Mesendoderm (in vitro differentiated cells): ENCODE measurements around the gene NTRK1.

ENCODE experiments used
- DNase-seq: peaks from one replicate; pipeline ENCODE4 v3.0.0; 2013
- H2AK5ac ChIP-seq: 2 replicates; pipeline ENCODE4 v1.6.1; 2013; ENCODE audit warnings: low read length, inconsistent platforms
- H2BK120ac ChIP-seq: 2 replicates; pipeline ENCODE4 v1.6.1; 2013; ENCODE audit warnings: low read depth, mild to moderate bottlenecking, low read length, moderate library complexity, mixed read lengths
- H2BK15ac ChIP-seq: replicated peaks from 2 replicates; pipeline ENCODE4 v1.6.1; 2013; ENCODE audit warnings: low read depth, mild to moderate bottlenecking, moderate library complexity
- H2BK5ac ChIP-seq: 2 replicates; pipeline ENCODE4 v1.6.1; 2013; ENCODE audit warnings: low read length, inconsistent platforms
- H3K18ac ChIP-seq: 2 replicates; pipeline ENCODE4 v1.6.1; 2013; ENCODE audit warnings: mild to moderate bottlenecking, low read length, mixed read lengths
- H3K23ac ChIP-seq: one replicate; pipeline ENCODE4 v1.6.1; 2013; ENCODE audit warnings: low read length
- H3K27ac ChIP-seq: 2 replicates; pipeline ENCODE4 v1.5.1; 2013; ENCODE audit warnings: low read depth, mild to moderate bottlenecking, inconsistent platforms, low read length, moderate library complexity
- H3K27me3 ChIP-seq: 2 replicates; pipeline ENCODE4 v1.6.1; 2013; ENCODE audit warnings: low read length, control low read depth, mild to moderate bottlenecking, inconsistent platforms; ENCODE audit not compliant: insufficient read depth, poor library complexity
- H3K36me3 ChIP-seq: 2 replicates; pipeline ENCODE4 v1.6.1; 2013; ENCODE audit warnings: low read length, inconsistent platforms; ENCODE audit not compliant: control insufficient read depth, insufficient read depth
- H3K4ac ChIP-seq: one replicate; pipeline ENCODE4 v1.6.1; 2013; ENCODE audit warnings: low read depth, mild to moderate bottlenecking, low read length, moderate library complexity
- H3K4me1 ChIP-seq: 2 replicates; pipeline ENCODE4 v1.6.1; 2013; ENCODE audit warnings: low read depth, low read length, inconsistent platforms; ENCODE audit not compliant: control insufficient read depth
- H3K4me2 ChIP-seq: 2 replicates; pipeline ENCODE4 v1.6.1; 2013; ENCODE audit warnings: low read length
- H3K4me3 ChIP-seq: 2 replicates; pipeline ENCODE4 v1.5.1; 2013; ENCODE audit warnings: mild to moderate bottlenecking, low read length
- H3K56ac ChIP-seq: one replicate; pipeline ENCODE4 v1.6.1; 2013; ENCODE audit warnings: low read length
- H3K79me1 ChIP-seq: 2 replicates; pipeline ENCODE4 v1.6.1; 2013; ENCODE audit warnings: low read length, inconsistent platforms
- H3K79me2 ChIP-seq: 2 replicates; pipeline ENCODE4 v1.6.1; 2013; ENCODE audit warnings: mild to moderate bottlenecking, low read length; ENCODE audit not compliant: control insufficient read depth, insufficient read depth
- H3K9ac ChIP-seq: 2 replicates; pipeline ENCODE4 v1.6.1; 2013; ENCODE audit warnings: low read length, inconsistent platforms
- H4K5ac ChIP-seq: one replicate; pipeline ENCODE4 v1.6.1; 2013; ENCODE audit warnings: low read length
- H4K8ac ChIP-seq: one replicate; pipeline ENCODE4 v1.6.1; 2013; ENCODE audit warnings: low read depth, mild to moderate bottlenecking, control low read depth, low read length, moderate library complexity
- WGBS: extraction: QIAGEN DNeasy Blood & Tissue Kit; methylation state at CpG from one replicate; pipeline ENCODE4 v1.1.7; 2013; ENCODE audit warnings: low lambda C conversion rate, missing lambda C conversion rate; ENCODE audit not compliant: insufficient coverage; ENCODE audit errors: extremely low coverage; 5-methylcytosine and 5-hydroxymethylcytosine counted together

The NTRK1 gene

DNA sequence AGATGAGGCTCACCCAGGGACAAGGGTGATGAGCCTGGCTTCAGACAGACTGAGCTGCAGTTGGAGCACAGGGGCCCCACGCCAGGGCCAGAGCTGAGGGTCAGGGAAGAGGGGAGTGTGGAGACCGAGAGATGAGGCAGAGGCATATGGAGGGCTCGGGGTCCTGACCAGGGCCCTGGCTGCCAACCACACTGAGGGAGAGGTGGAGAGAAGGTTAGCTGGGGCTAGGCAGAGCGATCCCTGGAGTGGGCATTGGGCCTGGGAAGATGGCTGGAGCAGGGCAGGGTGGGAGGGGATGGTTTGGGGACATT lies 40.9 kb downstream of the NTRK1 start:
- no CpG with 5 or more reads among the region's 4 CpGs for whole genome bisulfite sequencing
- no peak overlapping the region for H2BK5ac ChIP-seq
- no peak for DNase-seq
- H3K27me3 ChIP-seq: no peaks in the 10 kb centered on the region
- no peak overlapping the region for H4K8ac ChIP-seq
- H2BK120ac ChIP-seq: no peak overlapping the region
- H3K4me3 ChIP-seq: no peak overlapping the region
- H3K27ac ChIP-seq: no peak overlapping the region
- no peak overlapping the region for H3K18ac ChIP-seq
- no peaks in the 10 kb centered on the region for H3K36me3 ChIP-seq
- no peak overlapping the region for H2AK5ac ChIP-seq
- no peak overlapping the region for H3K4me2 ChIP-seq
- H3K56ac ChIP-seq: peak overlapping the region; percentile 5
- H3K4me1 ChIP-seq: no peaks in the 10 kb centered on the region
- H3K79me1 ChIP-seq: no peaks in the 10 kb centered on the region
- H3K4ac ChIP-seq: no peak overlapping the region
- no peak overlapping the region for H4K5ac ChIP-seq
- H3K79me2 ChIP-seq: no peaks in the 10 kb centered on the region
- no peak overlapping the region for H3K9ac ChIP-seq
- no peak overlapping the region for H3K23ac ChIP-seq
- H2BK15ac ChIP-seq: no peak overlapping the region

DNA sequence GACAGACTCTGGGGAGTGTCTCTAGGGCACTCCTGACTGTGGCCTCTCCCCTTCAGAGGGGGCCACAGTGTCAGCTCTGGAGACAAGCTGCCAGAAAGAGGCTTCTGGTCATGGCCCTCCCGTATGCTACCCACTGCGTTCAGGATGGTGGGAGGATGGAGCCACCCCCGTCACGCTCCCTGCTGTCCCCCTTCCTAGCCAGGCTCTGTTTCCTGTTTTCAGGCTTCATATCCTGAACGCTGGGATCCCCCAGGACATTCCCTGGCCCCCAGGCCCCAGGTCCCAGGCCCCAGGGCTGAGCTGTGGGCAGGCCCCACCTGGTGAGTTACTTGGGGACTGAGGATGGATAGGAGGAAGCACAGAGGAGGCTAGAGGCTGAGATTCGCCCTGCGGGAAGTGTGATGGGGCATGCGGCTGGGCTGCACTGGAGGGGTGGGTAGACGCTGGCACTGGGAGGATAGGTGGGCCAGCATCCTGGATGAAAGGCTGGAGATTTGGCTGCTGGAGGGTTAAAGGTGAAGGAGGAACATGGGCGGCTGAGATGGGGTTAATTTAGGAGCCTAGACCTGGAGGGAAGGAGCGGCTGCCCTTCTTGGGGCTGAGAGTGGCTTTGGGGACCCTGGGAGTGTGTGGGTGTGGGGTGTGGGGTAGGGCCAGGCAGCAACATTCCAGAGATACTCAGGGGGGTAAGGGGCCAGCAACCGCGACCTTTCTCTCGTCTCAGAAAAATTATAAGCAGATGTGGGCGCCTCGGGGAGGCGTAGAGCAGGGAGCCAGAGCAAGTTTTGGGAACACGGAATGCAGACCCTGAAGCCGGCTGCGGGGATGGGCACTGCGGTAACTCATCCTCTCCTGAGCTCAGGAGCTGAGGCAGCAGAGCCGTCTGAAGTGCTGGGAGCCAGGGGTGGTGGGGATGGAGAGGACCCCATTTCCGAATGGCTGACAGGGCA lies 41.6 kb downstream of the NTRK1 start:
- Histone ChIP-seq H3K4me3 (no peak overlapping the region), H3K79me2 (no peaks in the 10 kb centered on the region), H3K27ac (no peak overlapping the region), H3K56ac (no peak overlapping the region), H2BK120ac (no peak overlapping the region), H3K79me1 (no peaks in the 10 kb centered on the region), H3K23ac (no peak overlapping the region), H3K4me2 (no peak overlapping the region), H3K4me1 (no peaks in the 10 kb centered on the region), H3K27me3 (no peaks in the 10 kb centered on the region), H4K8ac (no peak overlapping the region), H2AK5ac (no peak overlapping the region), H4K5ac (no peak overlapping the region), H2BK5ac (no peak overlapping the region), H3K9ac (no peak overlapping the region), H3K18ac (no peak overlapping the region), H3K4ac (no peak overlapping the region), H2BK15ac (no peak overlapping the region), H3K36me3 (no peaks in the 10 kb centered on the region)
- no peak for DNase-seq
- WGBS: no CpG with 5 or more reads among the region's 23 CpGs

DNA sequence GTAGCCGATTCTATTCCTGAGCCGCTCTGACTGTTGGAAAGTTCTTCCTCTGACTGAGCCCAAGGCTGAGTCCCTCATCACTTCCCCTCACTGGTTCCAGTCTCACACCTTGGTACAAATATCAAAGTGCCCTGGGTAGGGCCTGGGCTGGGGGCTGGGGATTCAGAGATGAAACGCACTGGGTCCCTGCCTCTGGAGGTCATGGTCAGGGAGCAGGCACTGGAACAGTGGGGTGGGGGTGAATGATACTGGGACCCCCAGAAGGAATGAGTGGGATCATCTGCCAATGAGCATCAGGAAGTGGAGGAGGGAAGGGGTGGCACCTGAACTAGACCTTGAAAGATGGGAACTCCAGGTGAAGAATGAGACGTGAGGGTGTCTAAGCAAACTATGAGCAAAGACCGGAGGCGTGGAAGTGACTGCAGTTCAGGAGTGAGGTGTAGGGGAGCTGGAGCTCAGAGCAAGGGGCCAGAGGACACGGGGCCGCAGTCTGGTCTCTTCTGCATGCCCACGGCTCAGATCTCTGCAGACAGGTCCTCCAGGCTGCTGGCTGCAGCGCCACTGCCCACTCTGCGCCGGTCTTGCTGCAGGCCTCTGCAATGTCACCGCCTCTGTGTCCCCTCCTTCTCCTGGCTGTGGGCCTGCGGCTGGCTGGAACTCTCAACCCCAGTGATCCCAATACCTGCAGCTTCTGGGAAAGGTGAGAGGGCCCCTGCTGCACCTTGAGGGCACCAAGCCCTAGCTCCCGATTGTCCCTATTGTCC lies 42.8 kb downstream of the NTRK1 start:
- WGBS: no CpG with 5 or more reads among the region's 15 CpGs
- H3K79me1 ChIP-seq: no peaks in the 10 kb centered on the region

DNA sequence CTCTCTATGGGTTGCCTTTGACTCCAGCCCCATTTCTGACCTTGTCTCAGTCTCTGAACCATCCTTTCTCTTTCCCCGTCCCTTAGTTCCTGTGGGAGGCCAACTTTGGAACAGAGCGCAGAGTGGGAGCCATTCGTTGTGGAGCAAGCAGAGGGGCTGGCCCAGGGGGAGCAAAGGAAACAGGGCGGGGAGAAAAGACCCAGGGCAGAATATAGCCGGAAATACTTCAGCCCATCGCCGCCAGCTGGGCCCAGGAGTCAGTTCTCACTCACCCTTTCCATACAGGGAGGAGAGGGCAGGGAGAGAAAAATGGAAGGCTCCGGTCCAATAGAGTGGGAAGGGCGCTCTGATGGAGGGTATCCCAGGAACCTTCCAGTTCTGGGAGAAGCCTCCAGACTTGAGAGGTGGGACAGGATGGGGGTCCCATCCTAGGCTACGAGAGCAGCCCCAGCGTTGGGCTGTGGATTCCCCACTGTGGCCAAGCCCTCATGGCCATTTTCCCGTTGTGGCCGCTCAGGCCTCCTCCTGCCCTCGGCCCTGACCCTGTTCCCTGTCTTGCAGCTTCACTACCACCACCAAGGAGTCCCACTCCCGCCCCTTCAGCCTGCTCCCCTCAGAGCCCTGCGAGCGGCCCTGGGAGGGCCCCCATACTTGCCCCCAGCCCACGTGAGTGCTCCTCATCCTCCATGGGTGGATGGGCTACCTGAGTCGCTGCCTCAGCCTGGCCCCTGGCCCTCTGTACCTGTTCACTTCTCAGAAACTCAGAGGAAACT lies 43.7 kb downstream of the NTRK1 start:
- Histone ChIP-seq H3K36me3 (no peaks in the 10 kb centered on the region), H3K23ac (no peak overlapping the region), H3K79me2 (no peaks in the 10 kb centered on the region), H4K5ac (no peak overlapping the region), H2AK5ac (no peak overlapping the region), H3K9ac (no peak overlapping the region), H3K4me2 (no peak overlapping the region), H3K4me1 (no peaks in the 10 kb centered on the region), H2BK5ac (no peak overlapping the region), H3K4ac (no peak overlapping the region), H2BK120ac (no peak overlapping the region), H3K27me3 (no peaks in the 10 kb centered on the region), H3K56ac (no peak overlapping the region), H3K18ac (no peak overlapping the region), H3K4me3 (no peak overlapping the region), H4K8ac (no peak overlapping the region), H2BK15ac (no peak overlapping the region), H3K79me1 (no peaks in the 10 kb centered on the region), H3K27ac (no peak overlapping the region)
- no CpG with 5 or more reads among the region's 19 CpGs for WGBS
- no peak for DNase-seq

More for the DNA sequence above, 42.8 kb downstream of the NTRK1 start:
- H3K23ac ChIP-seq: no peak overlapping the region
- H4K5ac ChIP-seq: no peak overlapping the region
- H3K36me3 ChIP-seq: no peaks in the 10 kb centered on the region
- no peak overlapping the region for H3K4ac ChIP-seq
- H3K27me3 ChIP-seq: no peaks in the 10 kb centered on the region
- no peak overlapping the region for H3K4me3 ChIP-seq
- no peak overlapping the region for H3K9ac ChIP-seq
- no peak overlapping the region for H3K56ac ChIP-seq
- no peak overlapping the region for H2BK5ac ChIP-seq
- no peak for DNase-seq
- H3K4me1 ChIP-seq: no peaks in the 10 kb centered on the region
- H2BK120ac ChIP-seq: no peak overlapping the region
- H3K79me2 ChIP-seq: no peaks in the 10 kb centered on the region
- no peak overlapping the region for H4K8ac ChIP-seq
- no peak overlapping the region for H2AK5ac ChIP-seq
- no peak overlapping the region for H3K4me2 ChIP-seq
- no peak overlapping the region for H2BK15ac ChIP-seq
- H3K18ac ChIP-seq: no peak overlapping the region
- no peak overlapping the region for H3K27ac ChIP-seq

DNA sequence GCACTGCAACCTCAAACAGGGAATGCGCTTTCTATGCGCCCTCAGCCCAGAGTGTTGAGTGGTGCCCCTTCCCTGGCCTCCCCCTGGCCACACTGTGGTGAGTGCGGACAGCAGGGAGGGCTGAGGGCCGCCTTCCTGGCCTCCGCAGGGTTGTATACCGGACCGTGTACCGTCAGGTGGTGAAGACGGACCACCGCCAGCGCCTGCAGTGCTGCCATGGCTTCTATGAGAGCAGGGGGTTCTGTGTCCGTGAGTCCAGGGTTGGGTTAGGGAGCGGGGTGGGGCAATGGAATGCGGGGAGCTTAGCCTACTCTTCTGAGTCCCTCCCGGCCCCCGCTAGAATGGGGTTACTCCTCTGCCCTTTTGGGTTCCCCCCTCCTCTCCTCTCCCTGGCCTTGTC lies 44.5 kb downstream of the NTRK1 start:
- H3K36me3 ChIP-seq: no peaks in the 10 kb centered on the region
- H3K4me1 ChIP-seq: no peaks in the 10 kb centered on the region
- H2AK5ac ChIP-seq: no peak overlapping the region
- H3K56ac ChIP-seq: no peak overlapping the region
- H3K27ac ChIP-seq: no peak overlapping the region
- no peak overlapping the region for H4K8ac ChIP-seq
- H3K27me3 ChIP-seq: no peaks in the 10 kb centered on the region
- H3K9ac ChIP-seq: no peak overlapping the region
- no peak overlapping the region for H3K4me3 ChIP-seq
- no peak overlapping the region for H2BK120ac ChIP-seq
- no peak overlapping the region for H3K18ac ChIP-seq
- H3K23ac ChIP-seq: no peak overlapping the region
- DNase-seq: no peak
- no peak overlapping the region for H2BK15ac ChIP-seq
- H3K4ac ChIP-seq: no peak overlapping the region
- H2BK5ac ChIP-seq: no peak overlapping the region
- H4K5ac ChIP-seq: no peak overlapping the region
- no peak overlapping the region for H3K4me2 ChIP-seq
- no peaks in the 10 kb centered on the region for H3K79me1 ChIP-seq
- WGBS: no CpG with 5 or more reads among the region's 16 CpGs
- no peaks in the 10 kb centered on the region for H3K79me2 ChIP-seq
